CD8-positive, alpha-beta memory T cell (primary cell): ENCODE measurements around the gene CEACAM5. TPM values are rescaled to one million over a fixed set of nuclear protein-coding genes. Genes with fewer than 3 reads are reported as not detected.
A peak's percentile ranks its signal among the peaks of the same experiment; 100 is the strongest.

Source experiments
- CTCF ChIA-PET: fragments of 350-600 bp; sonication (Branson Sonifier 250); formaldehyde crosslinking; loops from one replicate; lab custom pipeline; 2021; ENCODE audit warnings: antibody characterized with exemption; lab: Charles Lee
- POLR2A ChIA-PET: fragments of 350-600 bp; sonication (Branson Sonifier 250); formaldehyde crosslinking; loops from one replicate; lab custom pipeline; 2021; ENCODE audit warnings: antibody characterized with exemption; lab: Charles Lee
- DNase-seq, 5 donors: peaks; one replicate each; pipeline versions ENCODE4 v3.0.0 to v3.0.0-alpha.2; 2020 to 2022; ENCODE audit warnings: mixed read lengths in 1 of 5
- H3K27ac ChIP-seq: one replicate; pipeline ENCODE4 v1.7.0; 2013; ENCODE audit warnings: low read depth, mild to moderate bottlenecking, low read length, moderate library complexity
- H3K27me3 ChIP-seq: 2 replicates; pipeline ENCODE4 v1.7.0; 2013; ENCODE audit warnings: low read length, mild to moderate bottlenecking; ENCODE audit not compliant: insufficient read depth, poor library complexity, severe bottlenecking
- H3K36me3 ChIP-seq: 2 replicates; pipeline ENCODE4 v1.7.0; 2013; ENCODE audit warnings: mild to moderate bottlenecking, low read length, moderate library complexity; ENCODE audit not compliant: insufficient read depth
- H3K4me1 ChIP-seq: 2 replicates; pipeline ENCODE4 v1.7.0; 2013; ENCODE audit warnings: mild to moderate bottlenecking, low read length, moderate library complexity; ENCODE audit not compliant: insufficient read depth
- H3K4me3 ChIP-seq: 2 replicates; pipeline ENCODE4 v1.7.0; 2013; ENCODE audit warnings: mild to moderate bottlenecking, low read length
- H3K9me3 ChIP-seq: 2 replicates; pipeline ENCODE4 v1.7.0; 2013; ENCODE audit warnings: mild to moderate bottlenecking, low read length
- H3K27ac Mint-ChIP-seq, 8 donors: one replicate each; pipeline ENCODE4 v1.8.0; 2020 to 2021; ENCODE audit warnings: mixed read lengths in 8 of 8, mild to moderate bottlenecking in 6 of 8, inconsistent platforms in 3 of 8, moderate library complexity in 3 of 8
- H3K27me3 Mint-ChIP-seq, 2 donors: one replicate each; pipeline ENCODE4 v1.8.0; 2020 to 2021; ENCODE audit warnings: mixed read lengths in 2 of 2, mild to moderate bottlenecking in 1 of 2, moderate library complexity in 1 of 2
- H3K36me3 Mint-ChIP-seq, 3 donors: one replicate each; pipeline ENCODE4 v1.8.0; 2020 to 2021; ENCODE audit warnings: mixed read lengths in 3 of 3, inconsistent platforms in 1 of 3, mild to moderate bottlenecking in 1 of 3
- H3K4me1 Mint-ChIP-seq, 3 donors: one replicate each; pipeline ENCODE4 v1.8.0; 2020 to 2021; ENCODE audit warnings: mixed read lengths in 3 of 3, inconsistent platforms in 1 of 3, mild to moderate bottlenecking in 1 of 3
- H3K4me3 Mint-ChIP-seq, 7 donors: one replicate each; pipeline ENCODE4 v1.8.0; 2020 to 2021; ENCODE audit warnings: mixed read lengths in 7 of 7, mild to moderate bottlenecking in 6 of 7, moderate library complexity in 4 of 7, inconsistent platforms in 2 of 7
- H3K9me3 Mint-ChIP-seq, 5 donors: one replicate each; pipeline ENCODE4 v1.8.0; 2020 to 2022; ENCODE audit warnings: mixed read lengths in 5 of 5, mild to moderate bottlenecking in 3 of 5, moderate library complexity in 2 of 5, inconsistent platforms in 1 of 5
- polyA plus RNA-seq: library from polyadenylated mRNA; unstranded; fragments of 300-500 nt; fragmentation: Illumina TruSeq; gene quantifications from one replicate; pipeline ENCODE4 v1.2.3, GENCODE V29; 2021
- total RNA-seq, 2 experiments: library from RNA; stranded (reverse); gene quantifications; one replicate each; pipeline ENCODE4 v1.2.3, GENCODE V29; 2021

CEACAM5 gene
- total and polyA plus RNA-seq, 3 experiments from 2014 or later = not detected

GRCh38 chr19:41769608-41770007 lies 61.2 kb downstream of the CEACAM5 start:
- H3K9me3 ChIP-seq = no peaks in the 10 kb centered on the region
- H3K27ac ChIP-seq = no peak overlapping the region
- Mint-ChIP-seq H3K4me3 (no peak overlapping the region), H3K9me3 (no peaks in the 10 kb centered on the region), H3K27me3 (peaks cover 20 to 71% of the 10 kb centered on the region in 2 donors), H3K36me3 (no peaks in the 10 kb centered on the region), H3K4me1 (peaks cover 14 to 25% (median 23%) of the 10 kb centered on the region in 3 donors), H3K27ac (no peak overlapping the region)
- ChIA-PET POLR2A (no interaction called here), CTCF (interaction anchor here (1.8 to 2.6 kb wide), 2 partner anchors 12 to 16 kb away, joined by 4 to 12 read pairs; no protein-coding TSS in a partner anchor)
- peaks cover 25% of the 10 kb centered on the region for H3K4me1 ChIP-seq
- no peak for DNase-seq
- no peaks in the 10 kb centered on the region for H3K36me3 ChIP-seq
- no peaks in the 10 kb centered on the region for H3K27me3 ChIP-seq
- no peak overlapping the region for H3K4me3 ChIP-seq

- POLR2A ChIA-PET = interaction anchor here (0.6 kb wide), 1 partner anchor 18 kb away, joined by 3 read pairs; no protein-coding TSS in a partner anchor
- no peak overlapping the region for H3K27ac Mint-ChIP-seq
- peaks cover 33 to 70% of the 10 kb centered on the region in 2 donors for H3K27me3 Mint-ChIP-seq
Measured at GRCh38 chr19:41771410-41771809, 63.0 kb downstream of the CEACAM5 start.

GRCh38 chr19:41774515-41774980 lies 66.1 kb downstream of the CEACAM5 start:
- peaks cover 35 to 80% of the 10 kb centered on the region in 2 donors for H3K27me3 Mint-ChIP-seq
- H3K4me3 Mint-ChIP-seq = peak overlapping the region in 5 of 7 donors; percentile 28 to 63 (median 53)
- Histone ChIP-seq H3K27ac (no peak overlapping the region), H3K4me1 (peaks cover 32% of the 10 kb centered on the region), H3K36me3 (no peaks in the 10 kb centered on the region), H3K27me3 (peaks cover 13% of the 10 kb centered on the region), H3K9me3 (no peaks in the 10 kb centered on the region), H3K4me3 (no peak overlapping the region)
- POLR2A ChIA-PET = interaction anchor here (0.7 kb wide), 1 partner anchor 476 kb away, joined by 3 read pairs; no protein-coding TSS in a partner anchor
- DNase-seq = peak in 3 of 5 donors; percentile 9 to 71 (median 46)
- H3K9me3 Mint-ChIP-seq = no peaks in the 10 kb centered on the region
- CTCF ChIA-PET = interaction anchor here (0.6 to 5.3 kb wide), 3 partner anchors 10 to 29 kb away, joined by 3 to 29 read pairs (median 3); partner anchors contain the start of gene CEACAM6
- peak overlapping the region in 3 of 8 donors; percentile 7 to 41 (median 21) for H3K27ac Mint-ChIP-seq
- no peaks in the 10 kb centered on the region for H3K36me3 Mint-ChIP-seq
- peaks cover 21 to 31% (median 30%) of the 10 kb centered on the region in 3 donors for H3K4me1 Mint-ChIP-seq

More at GRCh38 chr19:41771410-41771809, 63.0 kb downstream of the CEACAM5 start:
- Mint-ChIP-seq H3K4me1 (peaks cover 21 to 31% (median 30%) of the 10 kb centered on the region in 3 donors), H3K9me3 (no peaks in the 10 kb centered on the region), H3K4me3 (no peak overlapping the region), H3K36me3 (no peaks in the 10 kb centered on the region)
- no peak overlapping the region for H3K4me3 ChIP-seq
- no peak for DNase-seq
- no peak overlapping the region for H3K27ac ChIP-seq
- no peaks in the 10 kb centered on the region for H3K36me3 ChIP-seq
- peaks cover 5% of the 10 kb centered on the region for H3K27me3 ChIP-seq
- no peaks in the 10 kb centered on the region for H3K9me3 ChIP-seq
- CTCF ChIA-PET = interaction anchor here (2.6 kb wide), 1 partner anchor 18 kb away, joined by 12 read pairs; no protein-coding TSS in a partner anchor
- H3K4me1 ChIP-seq = peaks cover 32% of the 10 kb centered on the region

- Mint-ChIP-seq H3K36me3 (no peaks in the 10 kb centered on the region), H3K27me3 (peaks cover 38 to 81% of the 10 kb centered on the region in 2 donors), H3K4me1 (peaks cover 21 to 31% (median 30%) of the 10 kb centered on the region in 3 donors), H3K9me3 (no peaks in the 10 kb centered on the region), H3K27ac (no peak overlapping the region), H3K4me3 (no peak overlapping the region)
- no peak overlapping the region for H3K4me3 ChIP-seq
- H3K36me3 ChIP-seq = no peaks in the 10 kb centered on the region
- no peaks in the 10 kb centered on the region for H3K9me3 ChIP-seq
- ChIA-PET CTCF (interaction anchor here (0.8 to 5.3 kb wide), 4 partner anchors 8 to 25 kb away, joined by 4 to 29 read pairs (median 5); partner anchors contain the start of gene CEACAM6), POLR2A (interaction anchor here (0.6 kb wide), 1 partner anchor 26 kb away, joined by 3 read pairs; no protein-coding TSS in a partner anchor)
- no peak overlapping the region for H3K27ac ChIP-seq
- peaks cover 32% of the 10 kb centered on the region for H3K4me1 ChIP-seq
- no peak for DNase-seq
- peaks cover 13% of the 10 kb centered on the region for H3K27me3 ChIP-seq
Measured at GRCh38 chr19:41776700-41777099, 68.3 kb downstream of the CEACAM5 start.

Other genes with a start within 250 kb of the CEACAM5 start
- gene CEACAM21, start 132.5 kb upstream of the CEACAM5 start, total RNA-seq = 10 to 100 TPM; 26.8 to 29.2 TPM
- gene CEACAM21, start 132.5 kb upstream of the CEACAM5 start, polyA plus RNA-seq = 46.6 TPM
- not detected for gene CEACAM4, start 81.6 kb upstream of the CEACAM5 start, total RNA-seq
- gene CEACAM4, start 81.6 kb upstream of the CEACAM5 start, polyA plus RNA-seq = not detected
- gene CEACAM7, start 20.4 kb upstream of the CEACAM5 start, total RNA-seq = not detected
- gene CEACAM7, start 20.4 kb upstream of the CEACAM5 start, polyA plus RNA-seq = not detected
- not detected for gene CEACAM6, start 46.9 kb downstream of the CEACAM5 start, total RNA-seq
- not detected for gene CEACAM6, start 46.9 kb downstream of the CEACAM5 start, polyA plus RNA-seq
- not detected for gene CEACAM3, start 88.0 kb downstream of the CEACAM5 start, total RNA-seq
- gene CEACAM3, start 88.0 kb downstream of the CEACAM5 start, polyA plus RNA-seq = not detected
- not detected for gene LYPD4, start 136.1 kb downstream of the CEACAM5 start, total RNA-seq
- not detected for gene LYPD4, start 136.1 kb downstream of the CEACAM5 start, polyA plus RNA-seq
- not detected for gene DMRTC2, start 136.4 kb downstream of the CEACAM5 start, total RNA-seq
- gene DMRTC2, start 136.4 kb downstream of the CEACAM5 start, polyA plus RNA-seq = not detected
- 1,000 to 10,000 TPM; 3,036 to 3,142 TPM for gene RPS19, start 151.6 kb downstream of the CEACAM5 start, total RNA-seq
- gene RPS19, start 151.6 kb downstream of the CEACAM5 start, polyA plus RNA-seq = 6,195 TPM
- gene CD79A, start 168.7 kb downstream of the CEACAM5 start, total RNA-seq = 1 to 10 TPM; 1.3 to 2.2 TPM
- 9.4 TPM for gene CD79A, start 168.7 kb downstream of the CEACAM5 start, polyA plus RNA-seq
- 100 to 1,000 TPM; 295 to 312 TPM for gene ARHGEF1, start 174.6 kb downstream of the CEACAM5 start, total RNA-seq
- 350 TPM for gene ARHGEF1, start 174.6 kb downstream of the CEACAM5 start, polyA plus RNA-seq
- 1 to 10 TPM; 1.3 to 1.4 TPM for gene ERFL, start 219.8 kb downstream of the CEACAM5 start, total RNA-seq
- gene ERFL, start 219.8 kb downstream of the CEACAM5 start, polyA plus RNA-seq = not detected